HG02588 (cell line): ENCODE results near the gene WAS.
A peak's percentile ranks its signal among the peaks of the same experiment; 100 is the strongest.

Experiments
- ATAC-seq: cut with Tn5 transposase; IDR thresholded peaks from one replicate; pipeline ENCODE4 v1.9.1; 2021; ENCODE audit warnings: mild to moderate bottlenecking, moderate library complexity; ENCODE audit not compliant: unreplicated experiment

WAS gene

DNA sequence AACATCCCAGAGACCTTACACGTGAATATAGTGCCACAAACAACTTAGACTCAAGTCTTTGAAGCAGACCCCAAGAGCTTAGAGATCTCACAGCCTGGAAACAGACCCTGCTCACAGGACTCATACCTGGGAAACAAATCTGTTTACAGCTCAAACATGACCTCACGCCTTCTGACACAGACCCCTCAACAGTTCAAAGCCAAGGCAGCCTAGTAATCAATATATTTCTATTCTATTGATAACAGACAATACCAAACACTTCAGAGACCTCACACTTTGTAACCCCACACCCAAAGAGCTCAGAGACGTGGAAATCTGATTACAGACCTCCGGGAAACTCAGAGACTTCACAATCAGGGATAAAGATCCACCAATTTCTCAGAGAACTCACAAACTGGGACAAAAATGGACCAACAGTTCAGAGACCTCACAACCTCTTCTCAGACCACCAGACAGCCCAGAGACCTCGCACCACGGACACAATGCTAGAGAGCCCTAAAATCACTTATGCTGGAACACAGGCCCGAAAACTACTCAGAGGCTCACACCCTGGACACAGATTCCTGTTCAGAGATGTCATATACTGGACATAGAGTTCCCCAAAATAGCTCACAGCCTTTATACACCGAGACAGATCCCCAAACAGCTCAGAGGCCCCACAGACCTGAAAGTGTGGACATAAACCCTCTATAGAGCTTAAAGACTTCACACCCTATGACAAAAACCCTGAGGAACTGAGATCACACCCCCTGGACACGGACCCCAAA, 27.7 kb downstream of the WAS start:
- no peak for ATAC-seq

DNA sequence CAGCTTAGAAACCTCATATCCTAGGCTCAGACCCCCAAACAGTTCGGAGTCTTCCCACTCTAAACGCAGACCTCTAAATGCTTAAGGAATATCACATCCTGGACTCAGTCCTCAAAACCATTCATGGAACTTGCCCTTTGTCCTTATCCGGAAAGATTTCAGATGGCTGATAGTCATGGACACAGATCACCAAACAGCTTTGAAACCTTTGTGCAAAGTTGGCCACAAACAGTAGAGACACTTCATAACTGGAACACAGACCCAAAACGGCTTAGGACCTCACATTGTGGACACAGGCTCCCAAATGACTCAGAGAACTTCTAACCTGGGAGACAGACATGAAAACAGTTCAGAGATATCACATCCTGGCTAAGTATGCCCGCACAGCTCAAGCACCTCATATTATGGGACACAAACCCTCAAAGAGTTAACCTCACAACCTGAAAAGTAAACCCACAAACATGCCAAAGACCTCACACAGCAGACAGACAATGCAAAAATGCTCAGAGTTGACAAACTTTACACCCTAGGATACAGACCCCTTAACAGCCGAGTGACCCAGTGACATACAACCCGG, 28.4 kb downstream of the WAS start:
- no peak for ATAC-seq

DNA sequence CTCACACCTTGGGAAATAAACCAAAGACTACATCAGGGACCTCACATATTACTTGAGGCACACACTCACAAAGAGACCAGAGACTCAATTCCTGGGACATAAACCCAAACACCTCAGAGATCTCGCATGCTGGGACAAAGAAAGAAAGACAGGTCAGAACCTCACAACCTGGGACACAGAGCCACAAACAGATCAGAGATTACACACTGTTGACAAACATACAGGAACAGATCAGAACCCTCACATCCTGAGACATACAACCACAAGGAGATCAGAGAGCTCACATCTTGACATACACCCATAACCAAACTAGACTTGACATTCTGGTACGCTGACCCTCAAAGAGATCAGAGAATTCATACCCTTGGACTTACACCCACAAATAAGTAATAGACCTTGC, 30.2 kb downstream of the WAS start:
- no peak for ATAC-seq

DNA sequence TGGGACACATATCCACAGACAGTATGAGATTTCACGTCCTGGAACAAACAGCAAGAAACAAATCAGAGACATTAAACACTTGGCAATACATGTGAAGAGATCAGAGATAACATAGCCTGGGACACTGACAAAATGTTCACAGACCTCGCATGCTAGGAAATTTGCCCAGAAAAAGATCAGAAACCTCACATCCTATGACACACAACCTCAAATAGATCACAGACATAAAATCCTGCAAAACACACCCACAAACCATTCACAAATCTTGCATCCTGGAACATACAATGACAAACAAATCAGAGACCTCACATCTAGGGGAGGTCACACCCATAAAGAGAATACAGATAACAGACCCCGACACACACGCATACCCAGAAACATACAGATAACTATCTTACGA, 31.0 kb downstream of the WAS start:
- no peak for ATAC-seq

DNA sequence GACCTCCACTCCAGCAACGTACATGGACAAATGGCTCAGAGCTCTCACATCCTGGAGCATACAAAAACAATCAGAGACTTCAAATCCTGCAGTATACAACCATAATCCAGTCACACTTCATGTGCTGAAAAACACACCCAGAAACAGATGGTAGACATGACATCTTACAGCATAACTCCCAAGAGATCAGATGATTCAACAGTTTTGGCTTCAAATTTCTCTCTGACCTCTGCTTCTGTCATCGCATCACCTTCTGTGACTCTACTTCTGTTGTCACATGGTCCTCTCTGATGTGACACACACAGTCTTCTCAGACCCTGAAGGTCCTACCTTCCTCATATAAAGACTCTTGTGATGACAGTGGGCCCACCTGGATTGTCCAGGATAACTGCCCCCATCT, 31.5 kb downstream of the WAS start:
- ATAC-seq, result no peak

DNA sequence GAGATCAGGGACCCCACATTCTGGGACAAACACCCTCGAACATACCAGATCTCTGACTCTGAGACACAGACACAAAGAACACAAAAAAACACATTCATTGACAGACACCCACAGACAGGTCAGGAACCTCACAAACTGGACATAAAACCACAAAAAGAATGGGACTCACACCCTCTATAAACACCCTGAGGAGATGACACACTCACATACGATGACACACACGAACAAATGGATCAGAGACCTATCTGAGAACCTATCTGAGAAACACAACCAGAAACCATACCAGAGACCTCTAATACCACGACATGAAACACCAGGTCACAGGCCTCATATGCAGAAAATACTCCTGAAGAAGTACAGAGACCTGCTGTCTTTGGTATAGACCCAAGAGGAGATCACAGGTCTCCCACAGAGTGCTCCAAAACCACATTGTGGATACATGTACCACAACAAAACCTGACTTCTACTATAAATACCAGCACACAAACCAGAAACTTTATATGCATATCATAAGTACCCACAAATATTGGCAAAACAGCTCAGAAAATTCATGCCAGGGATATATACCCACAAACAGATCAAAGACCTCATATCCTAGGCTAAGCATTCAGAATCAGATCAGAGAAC, 32.4 kb downstream of the WAS start:
- no peak for ATAC-seq

DNA sequence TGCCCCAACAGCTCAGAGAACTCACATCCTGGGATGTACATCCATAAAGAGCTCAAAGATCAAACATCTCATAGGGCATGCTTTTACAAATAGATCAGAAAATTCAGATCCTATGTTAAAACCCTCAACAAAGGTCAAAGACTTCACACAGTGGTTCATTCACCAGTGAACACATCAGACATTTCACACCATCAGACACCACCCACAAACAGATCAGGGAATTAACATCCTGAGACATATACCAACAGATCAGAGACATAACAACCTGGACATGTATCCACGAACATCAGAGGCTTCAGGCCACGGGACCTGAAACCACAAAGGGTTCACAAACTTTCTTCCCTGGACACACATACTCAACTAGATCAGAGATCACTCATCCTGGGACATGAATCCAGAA, 36.4 kb downstream of the WAS start:
- no peak for ATAC-seq

DNA sequence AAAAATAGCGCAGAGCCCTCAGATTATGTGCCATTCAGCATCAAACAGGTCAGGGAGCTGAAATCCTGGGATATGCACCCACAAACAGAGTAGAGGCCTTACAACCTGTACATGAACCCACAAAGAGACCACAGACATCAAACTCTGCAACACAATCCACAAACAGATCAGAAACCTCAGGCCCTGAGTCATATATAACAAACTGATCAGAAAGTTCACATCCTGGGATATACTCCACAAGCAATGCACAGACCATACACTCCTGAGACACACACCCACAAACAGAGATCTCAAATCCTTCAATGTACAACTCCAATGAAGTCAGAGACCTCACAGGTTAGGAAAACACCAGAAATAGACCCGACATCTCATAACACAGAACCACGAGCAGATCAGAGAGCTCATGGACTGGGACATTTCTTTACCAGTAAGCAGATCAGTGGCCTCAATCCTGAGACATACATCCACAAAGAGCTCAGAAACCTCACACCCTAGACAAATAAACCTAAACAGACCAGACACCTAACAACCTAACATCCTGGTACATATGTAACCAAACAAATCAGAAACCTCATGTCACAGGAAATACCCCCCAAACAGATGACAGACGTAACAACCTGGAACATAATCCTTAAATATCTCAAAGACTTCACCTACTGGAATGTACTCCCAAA, 37.1 kb downstream of the WAS start:
- no peak for ATAC-seq

DNA sequence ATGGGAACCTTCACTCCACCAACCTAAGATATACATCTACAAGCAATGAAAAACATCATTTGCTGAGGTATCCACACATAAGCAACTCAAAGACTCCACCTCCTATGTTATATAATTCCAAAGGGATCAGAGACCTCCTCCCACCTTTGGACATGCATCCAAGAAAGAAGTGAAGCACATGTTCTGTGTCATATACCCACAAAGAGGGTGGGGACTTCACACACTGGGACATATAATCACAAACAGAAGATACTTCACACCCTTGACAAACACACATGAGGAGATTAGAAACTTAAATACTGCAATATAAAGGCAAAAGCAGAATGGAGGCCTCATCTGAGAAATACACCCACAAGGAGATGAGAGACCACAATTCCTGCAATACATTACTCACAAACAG, 38.3 kb downstream of the WAS start:
- ATAC-seq, result no peak

DNA sequence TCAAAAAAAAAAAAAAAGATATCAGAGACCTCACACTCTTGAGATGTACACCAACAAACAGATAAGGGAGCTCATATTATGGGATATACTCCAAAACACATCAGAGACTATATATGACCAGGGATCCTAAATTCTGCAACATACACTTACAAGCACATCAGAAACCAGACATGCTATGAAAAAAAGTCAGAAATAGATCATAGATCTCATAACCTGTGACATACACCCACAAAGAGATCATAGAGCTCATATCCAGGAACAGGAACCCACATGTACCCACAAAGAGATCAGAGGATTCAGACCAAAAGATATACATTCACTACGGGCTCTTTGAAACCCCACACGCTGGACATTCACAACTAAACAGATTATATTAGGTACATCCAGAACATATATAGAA, 43.0 kb downstream of the WAS start:
- ATAC-seq, result no peak

DNA sequence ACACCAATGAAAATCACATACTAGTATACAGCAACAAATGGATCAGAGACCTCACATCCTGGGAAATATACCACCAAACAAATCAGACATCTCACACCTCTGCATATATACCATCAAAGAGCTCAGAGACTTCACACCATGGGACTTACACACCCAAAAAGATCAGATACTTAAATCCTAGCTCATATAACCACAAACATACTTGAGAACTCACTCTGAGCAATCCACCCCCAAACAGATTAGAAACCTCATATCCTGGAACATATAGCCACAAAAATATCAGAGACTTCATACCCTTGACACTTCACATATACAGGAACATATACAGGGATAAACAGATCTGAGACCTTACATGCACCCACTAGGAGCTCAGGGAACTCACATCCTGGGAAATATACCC, 45.1 kb downstream of the WAS start:
- no peak for ATAC-seq

DNA sequence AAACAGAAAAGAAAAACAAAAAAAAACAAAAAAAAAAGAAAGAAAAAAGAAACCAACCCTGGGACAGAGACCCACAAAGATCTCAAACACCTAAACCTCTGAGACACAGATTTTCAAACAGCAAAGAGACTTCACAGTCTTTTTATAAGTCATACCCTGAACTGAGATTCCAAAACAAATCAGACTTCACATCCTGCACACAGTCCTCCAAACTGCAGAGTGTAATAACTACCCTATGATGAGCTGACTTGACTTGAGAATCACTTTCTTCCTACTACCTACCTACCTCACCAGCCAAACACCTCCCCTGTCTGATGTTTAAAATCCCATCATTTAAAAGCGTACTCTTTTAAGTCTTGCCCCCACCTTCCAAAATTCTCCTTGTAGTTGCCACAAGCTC, 52.7 kb downstream of the WAS start:
- ATAC-seq, result no peak

DNA sequence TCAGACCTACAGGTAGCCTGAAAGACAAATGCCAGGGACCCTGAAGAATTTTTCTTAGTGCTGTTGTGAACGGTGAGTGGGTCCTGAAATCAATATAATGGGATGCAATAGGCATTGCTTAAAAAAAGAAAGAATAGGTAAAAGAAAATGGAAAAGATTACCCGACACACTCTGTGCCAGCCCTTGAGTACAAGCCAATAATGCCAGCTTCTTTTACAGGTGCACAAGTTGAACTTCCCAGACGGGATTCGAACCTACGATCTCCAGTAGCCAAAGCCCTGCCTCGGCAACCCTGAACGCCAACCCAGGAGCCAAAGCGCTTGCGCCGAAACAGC, 53.2 kb downstream of the WAS start:
- ATAC-seq, result no peak

DNA sequence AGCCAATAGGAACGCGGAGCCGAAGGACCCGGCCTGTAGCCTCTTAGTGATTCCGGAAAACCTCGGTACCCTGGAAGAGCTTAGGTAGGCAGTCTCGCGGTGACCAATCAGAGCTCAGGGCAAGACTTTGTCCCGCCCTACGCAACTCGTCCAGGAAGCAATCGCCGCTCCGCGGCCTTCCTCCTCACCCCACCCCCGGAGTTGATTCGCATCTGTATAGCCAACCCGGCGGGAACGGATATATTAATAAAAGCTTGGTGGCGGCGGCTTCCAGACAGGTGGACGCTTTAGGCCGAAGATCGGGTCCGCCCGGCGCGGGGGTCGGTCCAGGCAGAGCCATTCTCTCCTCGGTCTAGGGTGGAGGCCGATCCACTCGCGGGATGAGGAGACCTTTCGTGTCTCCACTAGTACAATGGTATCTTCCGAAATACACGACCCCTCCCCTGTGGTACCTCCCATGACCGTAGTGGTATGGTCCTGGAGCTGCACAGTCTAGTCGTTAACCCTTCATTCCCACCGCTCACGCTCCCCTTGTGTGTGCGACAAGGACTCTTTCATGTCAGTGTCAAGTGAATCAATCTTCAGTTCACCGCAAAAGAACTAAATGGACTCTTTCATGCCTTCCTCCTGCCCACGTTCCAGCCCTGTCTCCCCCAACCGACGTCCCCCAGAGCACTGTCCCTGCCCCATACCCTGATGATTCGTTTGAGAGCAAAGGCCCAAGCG, 53.8 kb downstream of the WAS start:
- ATAC-seq, result peak; percentile 97

DNA sequence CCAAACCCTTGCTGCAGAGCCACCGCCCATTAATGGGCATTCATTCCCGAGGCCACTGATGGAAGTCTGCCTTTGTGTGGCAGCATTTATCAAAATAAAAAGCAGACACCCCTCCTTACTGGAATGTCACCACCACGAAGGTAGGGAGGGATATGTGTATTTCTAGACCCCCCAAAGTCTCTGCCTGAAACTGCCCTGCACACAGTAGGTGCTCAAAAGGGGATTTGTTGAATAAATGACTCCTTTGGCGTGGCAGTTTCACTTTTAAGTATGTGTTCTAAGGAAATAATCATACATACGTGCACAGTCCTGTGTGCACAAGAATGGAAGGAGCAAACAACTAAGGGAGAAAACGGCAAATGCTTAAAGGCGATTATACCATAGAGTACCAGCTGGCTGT, 54.3 kb downstream of the WAS start:
- ATAC-seq, result no peak
